Hepatocyte (in vitro differentiated cells): Measurements from ENCODE around the gene FLYWCH2.

ENCODE experiments used
- CTCF ChIP-seq: fragments of 200-600 bp; sonication (generic); IDR thresholded peaks from 2 replicates; pipeline ENCODE4 v1.5.1; 2016; ENCODE audit warnings: antibody characterized with exemption, mild to moderate bottlenecking; ENCODE audit not compliant: poor library complexity
- EZH2 ChIP-seq: fragments of 200-600 bp; sonication (generic); IDR thresholded peaks from 2 replicates; pipeline ENCODE4 v1.6.1; 2016; ENCODE audit warnings: antibody characterized with exemption, mild to moderate bottlenecking, borderline replicate concordance
- EZH2phosphoT487 ChIP-seq: fragments of 200-600 bp; sonication (generic); IDR thresholded peaks from one replicate; pipeline ENCODE4 v1.6.1; 2018; ENCODE audit warnings: antibody characterized with exemption, mild to moderate bottlenecking, low read depth, moderate library complexity; ENCODE audit not compliant: unreplicated experiment, severe bottlenecking

- TF ChIP-seq CTCF, result no peak
- TF ChIP-seq EZH2phosphoT487, result no peak
- no peak for TF ChIP-seq EZH2
Observed at GRCh38 chr16:2938206-2938605, 55.2 kb downstream of the FLYWCH2 start.
